Mucosa of stomach (tissue), 1 donor: ENCODE results near the gene CTDSPL2.
"Not testable (repeated sequence)": the region's sequence is repeated elsewhere in the genome, so short reads cannot be mapped to it uniquely, and the experiment has no call there.

Source experiments
- H3K27me3 ChIP-seq: one replicate; pipeline ENCODE4 v1.7.0; 2013; ENCODE audit warnings: mild to moderate bottlenecking, low read length; ENCODE audit not compliant: control insufficient read depth, insufficient read depth
- H3K36me3 ChIP-seq: one replicate; pipeline ENCODE4 v1.7.0; 2013; ENCODE audit warnings: low read length; ENCODE audit not compliant: control insufficient read depth, insufficient read depth
- H3K4me1 ChIP-seq: one replicate; pipeline ENCODE4 v1.7.0; 2013; ENCODE audit warnings: mild to moderate bottlenecking, low read length; ENCODE audit not compliant: control insufficient read depth, insufficient read depth
- H3K4me3 ChIP-seq: one replicate; pipeline ENCODE4 v1.7.0; 2013; ENCODE audit warnings: low read length
- H3K9ac ChIP-seq: one replicate; pipeline ENCODE4 v1.7.0; 2013; ENCODE audit warnings: mild to moderate bottlenecking, low read length, moderate library complexity
- H3K9me3 ChIP-seq: one replicate; pipeline ENCODE4 v1.7.0; 2013; ENCODE audit warnings: mild to moderate bottlenecking, low read length, moderate library complexity; ENCODE audit not compliant: control insufficient read depth
- donor health status: Pancreatic carcinoma.

The CTDSPL2 gene

DNA sequence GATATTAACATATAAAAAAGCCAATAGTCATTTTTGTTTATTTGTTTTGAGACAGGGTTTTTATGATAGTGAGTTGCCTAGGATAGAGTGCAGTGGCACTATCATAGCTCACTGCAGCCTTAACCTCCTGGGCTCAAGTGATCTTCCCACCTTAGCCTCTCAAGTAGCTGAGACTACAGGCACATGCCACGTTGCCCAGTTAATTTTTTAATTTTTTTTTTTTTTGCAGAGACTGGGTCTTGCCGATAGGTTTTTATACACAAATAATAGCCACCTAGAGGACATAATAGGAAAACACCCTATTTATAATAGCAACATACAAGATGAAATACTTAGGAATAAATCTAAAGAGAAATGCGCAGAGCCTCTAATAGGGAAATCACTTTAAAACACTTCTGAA, 122.8 kb downstream of the CTDSPL2 start:
- no peaks in the 10 kb centered on the region for H3K27me3 ChIP-seq

DNA sequence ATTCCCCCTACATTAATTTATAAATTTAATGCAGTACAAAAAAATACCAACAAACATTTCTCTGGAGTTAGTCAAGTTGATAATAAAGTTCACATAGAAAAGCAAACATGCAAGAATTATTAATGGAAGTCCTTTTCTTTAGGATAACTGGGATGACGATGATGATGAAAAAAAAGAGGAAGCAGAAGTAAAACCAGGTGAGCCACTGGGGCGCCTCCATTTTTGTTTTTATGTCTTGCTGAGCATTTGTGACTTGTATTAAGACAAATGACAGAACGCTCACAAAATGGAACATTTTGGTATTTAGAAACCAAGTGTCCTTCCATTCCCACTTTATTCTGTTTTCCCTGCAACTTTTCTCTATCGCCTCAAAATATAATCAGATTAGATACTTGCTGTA, 123.3 kb downstream of the CTDSPL2 start:
- Histone ChIP-seq H3K4me3 (no peak overlapping the region), H3K9ac (no peak overlapping the region), H3K27me3 (no peaks in the 10 kb centered on the region), H3K4me1 (peaks cover 6% of the 10 kb centered on the region), H3K36me3 (peaks cover 11% of the 10 kb centered on the region), H3K9me3 (no peaks in the 10 kb centered on the region)

More for the DNA sequence above, 122.8 kb downstream of the CTDSPL2 start:
- Histone ChIP-seq H3K9ac (no peak overlapping the region), H3K9me3 (no peaks in the 10 kb centered on the region), H3K4me3 (no peak overlapping the region), H3K36me3 (peaks cover 6% of the 10 kb centered on the region), H3K4me1 (peaks cover 7% of the 10 kb centered on the region)

DNA sequence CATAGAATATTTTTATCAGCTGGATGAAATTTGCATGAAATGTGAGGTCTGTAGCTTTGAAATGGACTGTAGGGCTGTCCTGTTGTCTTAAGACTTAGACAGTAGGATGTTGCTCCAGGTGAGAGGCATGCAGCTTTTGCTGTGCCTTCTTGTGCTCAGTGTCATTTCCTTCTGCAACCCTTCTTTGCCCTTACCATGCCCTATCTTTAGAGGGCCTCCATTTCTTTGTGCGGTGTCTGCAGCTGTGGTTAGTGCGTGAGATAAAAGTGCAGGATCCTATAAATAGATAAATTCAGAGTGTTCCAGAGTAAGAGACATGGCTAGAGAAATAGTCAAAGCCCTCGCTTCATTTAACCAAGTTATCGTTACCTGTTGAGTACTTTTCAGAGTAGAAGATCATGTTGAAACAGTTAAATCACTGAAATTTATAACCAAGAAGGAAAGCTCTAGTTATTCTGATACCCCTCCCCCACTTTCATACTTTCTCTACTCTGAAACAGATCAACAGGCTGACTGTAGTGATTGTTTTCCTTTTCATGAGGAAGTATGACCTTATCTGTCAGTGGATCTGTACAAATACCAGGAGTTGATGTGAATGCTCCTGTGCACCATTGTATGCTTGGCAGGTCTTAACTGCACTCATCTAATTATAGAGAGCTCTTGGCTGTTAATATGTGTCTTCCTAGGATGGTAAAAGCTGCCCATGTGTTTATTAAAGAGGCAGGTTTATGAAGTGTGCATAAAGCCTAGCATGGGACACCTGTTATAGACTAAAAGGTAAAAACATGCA, 127.7 kb downstream of the CTDSPL2 start:
- H3K9ac ChIP-seq: no peak overlapping the region
- no peaks in the 10 kb centered on the region for H3K27me3 ChIP-seq
- H3K36me3 ChIP-seq: peaks cover 16% of the 10 kb centered on the region
- H3K4me3 ChIP-seq: no peak overlapping the region
- no peaks in the 10 kb centered on the region for H3K9me3 ChIP-seq
- peaks cover 2% of the 10 kb centered on the region for H3K4me1 ChIP-seq

DNA sequence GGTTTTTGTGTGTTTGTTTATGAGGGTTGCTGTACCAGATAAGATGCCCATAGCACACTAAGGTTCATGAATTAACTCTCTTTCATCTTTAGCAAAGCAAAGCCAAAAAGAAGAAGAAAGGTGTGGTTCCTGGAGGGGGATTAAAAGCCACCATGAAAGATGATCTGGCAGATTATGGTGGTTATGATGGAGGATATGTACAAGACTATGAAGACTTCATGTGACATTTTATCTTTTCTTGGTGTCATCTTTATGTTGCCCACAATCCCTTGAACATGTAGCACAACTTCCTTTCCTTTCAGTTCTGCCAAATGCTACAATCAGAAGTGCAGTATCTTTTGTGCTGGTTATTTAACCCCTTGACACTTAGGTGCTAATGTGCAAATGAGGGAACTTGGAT, 133.5 kb downstream of the CTDSPL2 start:
- H3K36me3 ChIP-seq: peaks cover 23% of the 10 kb centered on the region
- H3K27me3 ChIP-seq, H3K4me1 ChIP-seq, H3K4me3 ChIP-seq, H3K9me3 ChIP-seq, H3K9ac ChIP-seq: not testable (repeated sequence)

DNA sequence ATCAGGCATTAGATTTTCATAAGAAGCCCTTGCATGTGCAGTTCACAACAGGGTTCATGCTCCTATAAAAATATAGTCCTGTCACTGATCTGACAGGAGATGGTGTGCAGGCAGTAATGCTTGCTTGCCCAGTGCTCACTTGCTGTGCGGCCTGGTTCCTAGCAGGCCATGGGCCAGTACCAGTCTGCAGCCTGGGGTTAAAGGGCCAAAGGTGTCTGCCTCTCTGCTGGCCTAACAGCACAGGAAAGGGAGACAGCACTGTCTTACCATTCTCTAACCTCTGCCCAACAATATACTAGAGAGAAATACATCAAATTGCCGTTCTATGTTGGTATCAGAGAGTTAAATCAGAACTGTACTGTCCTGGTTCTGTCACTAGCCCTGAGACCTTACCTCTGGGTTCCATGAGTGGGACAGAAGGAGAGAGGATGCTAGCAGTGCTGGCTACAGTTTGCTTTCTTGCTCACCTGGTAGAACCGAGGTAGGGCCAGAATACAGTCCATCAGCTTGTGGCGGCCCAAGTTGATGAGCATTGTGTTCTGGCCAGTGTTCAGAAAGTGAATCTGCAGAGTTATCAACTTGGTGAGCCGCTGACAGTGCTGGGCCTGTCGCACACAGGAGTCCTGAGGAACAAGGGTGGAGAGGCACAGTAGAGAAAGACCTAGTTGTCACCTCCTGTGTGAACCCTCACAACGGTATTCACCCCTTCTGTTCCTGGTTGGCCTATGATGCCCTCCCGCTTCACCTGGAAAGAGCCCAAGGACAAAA, 138.1 kb downstream of the CTDSPL2 start:
- no peak overlapping the region for H3K9ac ChIP-seq
- H3K9me3 ChIP-seq: peaks cover 7% of the 10 kb centered on the region
- H3K4me3 ChIP-seq: no peak overlapping the region
- H3K27me3 ChIP-seq: no peaks in the 10 kb centered on the region
- peaks cover 17% of the 10 kb centered on the region for H3K36me3 ChIP-seq
- H3K4me1 ChIP-seq: no peaks in the 10 kb centered on the region

DNA sequence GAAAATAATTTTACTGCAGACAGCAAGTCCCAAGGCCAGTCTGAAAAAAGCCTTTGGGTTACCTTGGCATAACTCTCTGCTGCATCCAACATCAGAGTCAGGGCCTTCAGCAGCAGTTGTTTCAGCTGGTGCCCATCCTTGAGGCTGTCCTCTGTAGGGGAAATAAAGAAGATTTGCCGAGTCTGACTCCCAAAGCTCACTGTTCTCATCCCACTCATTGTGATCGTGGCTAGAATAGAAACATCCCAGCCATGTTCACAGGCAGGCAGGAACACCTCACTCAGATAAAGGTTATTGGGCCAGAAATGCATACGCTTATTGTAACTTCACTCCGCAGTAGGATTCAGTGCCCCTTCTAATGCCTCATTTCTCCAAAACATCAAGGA, 138.7 kb downstream of the CTDSPL2 start:
- Histone ChIP-seq H3K9ac (no peak overlapping the region), H3K4me3 (no peak overlapping the region), H3K9me3 (peaks cover 7% of the 10 kb centered on the region), H3K4me1 (no peaks in the 10 kb centered on the region), H3K27me3 (no peaks in the 10 kb centered on the region), H3K36me3 (peaks cover 14% of the 10 kb centered on the region)

DNA sequence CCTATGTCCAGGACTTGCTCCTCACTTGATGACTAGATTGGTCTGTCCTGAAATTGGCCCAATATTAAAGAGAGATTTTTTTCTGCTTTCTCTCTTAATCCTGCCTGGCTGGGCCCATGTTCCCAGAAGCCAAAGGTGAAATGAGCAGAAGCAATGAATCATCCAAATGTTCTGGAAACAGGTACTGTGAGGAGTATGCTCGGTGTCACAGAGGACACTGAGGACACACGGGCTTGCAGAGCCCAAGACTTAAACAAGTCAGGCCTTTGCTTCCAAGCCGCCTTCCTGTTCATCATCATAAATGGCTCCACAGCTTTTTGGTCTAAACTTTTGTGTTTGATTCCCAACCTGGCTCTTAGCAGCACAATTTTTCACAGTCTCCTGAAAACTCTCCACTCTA, 140.9 kb downstream of the CTDSPL2 start:
- no peaks in the 10 kb centered on the region for H3K4me1 ChIP-seq
- H3K36me3 ChIP-seq: peaks cover 15% of the 10 kb centered on the region

DNA sequence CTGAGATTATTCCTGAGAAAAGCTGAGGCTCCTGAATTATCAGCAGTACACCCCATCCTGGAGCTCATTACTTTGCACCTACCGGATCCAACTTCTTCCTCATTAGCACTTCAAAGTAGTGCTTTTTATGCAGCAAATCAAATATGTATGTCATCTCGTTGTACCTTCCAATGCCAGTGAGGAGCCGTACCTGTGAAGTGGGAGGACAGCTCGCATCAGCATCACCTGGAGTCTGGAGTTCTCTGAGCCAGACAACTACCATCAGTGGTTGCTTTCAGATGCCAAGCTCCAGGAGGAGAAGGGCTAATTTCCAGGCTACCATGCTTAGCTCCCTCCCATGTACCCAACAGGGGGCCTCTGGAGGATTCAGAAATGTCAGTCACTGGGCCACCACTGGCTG, 141.9 kb downstream of the CTDSPL2 start:
- no peak overlapping the region for H3K4me3 ChIP-seq
- no peaks in the 10 kb centered on the region for H3K27me3 ChIP-seq
- H3K36me3 ChIP-seq: peaks cover 20% of the 10 kb centered on the region
- peaks cover 7% of the 10 kb centered on the region for H3K9me3 ChIP-seq
- no peak overlapping the region for H3K9ac ChIP-seq
- no peaks in the 10 kb centered on the region for H3K4me1 ChIP-seq

More for the DNA sequence above, 140.9 kb downstream of the CTDSPL2 start:
- Histone ChIP-seq H3K9ac (no peak overlapping the region), H3K27me3 (no peaks in the 10 kb centered on the region), H3K4me3 (no peak overlapping the region), H3K9me3 (peaks cover 7% of the 10 kb centered on the region)

DNA sequence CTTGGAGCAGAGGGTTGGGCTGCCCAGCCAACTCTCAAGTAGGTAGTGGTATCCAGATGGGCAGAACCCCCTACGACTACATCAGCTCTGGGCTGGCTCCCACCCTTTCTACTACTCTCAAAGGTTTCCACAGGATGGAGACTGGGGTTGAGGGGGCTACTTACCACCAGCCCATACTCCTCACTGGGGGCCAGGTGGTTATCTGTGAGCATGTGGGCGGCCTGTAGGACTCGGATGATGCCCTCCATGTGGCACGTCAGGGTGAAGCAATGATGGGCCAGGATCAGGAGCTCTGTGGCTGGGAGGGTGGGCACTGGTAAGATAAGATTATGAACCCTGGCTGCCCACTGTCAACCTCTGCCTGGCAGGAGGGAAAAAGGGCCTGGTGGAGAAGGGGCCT, 142.9 kb downstream of the CTDSPL2 start:
- H3K4me3 ChIP-seq: no peak overlapping the region
- no peaks in the 10 kb centered on the region for H3K27me3 ChIP-seq
- H3K9me3 ChIP-seq: peaks cover 4% of the 10 kb centered on the region
- no peaks in the 10 kb centered on the region for H3K4me1 ChIP-seq
- peaks cover 18% of the 10 kb centered on the region for H3K36me3 ChIP-seq
- H3K9ac ChIP-seq: no peak overlapping the region

DNA sequence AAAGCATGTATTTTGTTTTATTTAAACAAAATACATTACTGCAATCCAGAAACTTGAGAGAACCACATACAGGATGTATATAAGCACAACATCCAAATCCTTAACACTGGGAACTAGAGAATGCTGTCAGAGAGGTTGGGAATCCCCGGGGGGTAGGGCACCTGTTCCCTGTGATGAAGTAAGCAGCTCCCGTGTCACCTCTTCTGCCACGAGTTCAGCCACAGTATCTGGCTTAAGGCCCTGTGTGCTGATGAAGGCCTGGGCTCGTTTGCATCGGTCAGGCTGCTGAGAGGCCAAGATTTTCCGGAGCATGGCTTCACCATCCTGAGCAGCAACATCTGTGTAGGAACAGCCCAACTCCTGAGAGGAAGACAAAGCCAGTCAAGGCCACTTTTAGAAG, 146.0 kb downstream of the CTDSPL2 start:
- H3K4me3 ChIP-seq: no peak overlapping the region
- H3K4me1 ChIP-seq: no peaks in the 10 kb centered on the region
- no peaks in the 10 kb centered on the region for H3K9me3 ChIP-seq
- peaks cover 12% of the 10 kb centered on the region for H3K36me3 ChIP-seq
- H3K9ac ChIP-seq: no peak overlapping the region
- H3K27me3 ChIP-seq: no peaks in the 10 kb centered on the region

DNA sequence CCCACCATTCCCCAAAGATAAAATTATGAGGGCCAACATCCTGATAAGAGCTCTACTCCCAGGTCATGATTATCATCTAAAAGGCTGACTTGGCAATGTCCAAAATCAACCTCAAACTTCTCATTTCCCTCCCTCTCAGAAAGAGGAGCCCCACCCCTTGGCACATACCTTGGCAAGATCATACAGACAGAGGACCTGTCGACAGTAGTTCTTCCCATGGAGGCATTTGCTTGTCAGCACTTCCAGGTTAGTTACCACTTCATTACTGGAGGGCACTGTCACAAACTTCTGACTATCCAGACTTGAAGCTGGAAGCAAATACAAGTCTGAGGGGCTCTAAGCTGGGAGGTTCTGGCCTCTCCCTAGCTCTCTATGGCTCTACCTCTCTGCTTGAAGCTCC, 147.3 kb downstream of the CTDSPL2 start:
- H3K4me1 ChIP-seq: no peaks in the 10 kb centered on the region
- H3K9me3 ChIP-seq: no peaks in the 10 kb centered on the region
- no peaks in the 10 kb centered on the region for H3K27me3 ChIP-seq
- H3K36me3 ChIP-seq: peaks cover 12% of the 10 kb centered on the region
- no peak overlapping the region for H3K9ac ChIP-seq
- no peak overlapping the region for H3K4me3 ChIP-seq
